ENCODE measurements around the gene SRPRA. TPM values are rescaled to one million over a fixed set of nuclear protein-coding genes. Genes with fewer than 3 reads are reported as not detected.

Gene SRPRA
- total RNA-seq, 2 donors from 2014 or later: 120 to 191 TPM

DNA sequence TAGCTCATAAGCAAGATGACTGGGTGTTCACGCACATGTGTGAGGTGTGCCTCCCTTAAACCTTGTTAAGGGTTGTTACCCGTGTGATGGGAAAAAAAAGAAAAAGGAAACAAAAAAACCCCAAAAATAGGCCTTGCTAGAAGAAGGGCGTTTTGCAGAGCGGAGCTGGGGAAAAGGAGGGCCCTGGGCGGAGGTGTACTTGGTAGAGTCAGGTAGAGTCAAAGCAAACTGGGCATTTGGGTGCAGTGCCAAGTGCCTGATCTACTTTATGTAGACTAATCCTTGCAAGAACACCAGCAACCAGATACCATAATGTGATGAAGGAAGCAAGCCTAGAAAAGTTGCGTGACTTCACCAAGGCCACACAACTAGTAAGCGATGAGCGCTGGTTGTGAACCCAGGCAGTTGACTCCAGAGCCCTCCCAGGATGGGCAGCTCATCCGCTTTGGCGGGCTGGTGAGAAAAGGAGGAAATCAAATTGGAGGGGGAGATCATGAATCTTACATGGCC, 13.0 kb upstream of the SRPRA start:
- TF ChIP-seq, protein P1, sequence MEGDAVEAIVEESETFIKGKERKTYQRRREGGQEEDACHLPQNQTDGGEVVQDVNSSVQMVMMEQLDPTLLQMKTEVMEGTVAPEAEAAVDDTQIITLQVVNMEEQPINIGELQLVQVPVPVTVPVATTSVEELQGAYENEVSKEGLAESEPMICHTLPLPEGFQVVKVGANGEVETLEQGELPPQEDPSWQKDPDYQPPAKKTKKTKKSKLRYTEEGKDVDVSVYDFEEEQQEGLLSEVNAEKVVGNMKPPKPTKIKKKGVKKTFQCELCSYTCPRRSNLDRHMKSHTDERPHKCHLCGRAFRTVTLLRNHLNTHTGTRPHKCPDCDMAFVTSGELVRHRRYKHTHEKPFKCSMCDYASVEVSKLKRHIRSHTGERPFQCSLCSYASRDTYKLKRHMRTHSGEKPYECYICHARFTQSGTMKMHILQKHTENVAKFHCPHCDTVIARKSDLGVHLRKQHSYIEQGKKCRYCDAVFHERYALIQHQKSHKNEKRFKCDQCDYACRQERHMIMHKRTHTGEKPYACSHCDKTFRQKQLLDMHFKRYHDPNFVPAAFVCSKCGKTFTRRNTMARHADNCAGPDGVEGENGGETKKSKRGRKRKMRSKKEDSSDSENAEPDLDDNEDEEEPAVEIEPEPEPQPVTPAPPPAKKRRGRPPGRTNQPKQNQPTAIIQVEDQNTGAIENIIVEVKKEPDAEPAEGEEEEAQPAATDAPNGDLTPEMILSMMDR (IDR thresholded peaks at IDR 0.05): no peak
- no peak for TF ChIP-seq POLR2A (IDR thresholded peaks at IDR 0.05)
- Histone ChIP-seq H3K4me1 (peaks cover 26% of the 10 kb centered on the region), H3K27me3 (no peaks in the 10 kb centered on the region), H3K9me3 (no peaks in the 10 kb centered on the region), H3K4me3 (no peak overlapping the region), H3K27ac (peak overlapping the region in 3 of 4 donors; percentile 84 to 94 (median 88)), H3K36me3 (replicated peaks in 1 of 2; ENCODE audit: insufficient read depth in 1 of 2, low read depth in 2 of 2) (no peaks in the 10 kb centered on the region)
- no peak for DNase-seq
- 84 to 90% methylated on average over 10 of the region's 10 CpGs for WGBS, 2 donors
- intact Hi-C loops (cut with DNase I): no loop called here
- ATAC-seq: no peak

DNA sequence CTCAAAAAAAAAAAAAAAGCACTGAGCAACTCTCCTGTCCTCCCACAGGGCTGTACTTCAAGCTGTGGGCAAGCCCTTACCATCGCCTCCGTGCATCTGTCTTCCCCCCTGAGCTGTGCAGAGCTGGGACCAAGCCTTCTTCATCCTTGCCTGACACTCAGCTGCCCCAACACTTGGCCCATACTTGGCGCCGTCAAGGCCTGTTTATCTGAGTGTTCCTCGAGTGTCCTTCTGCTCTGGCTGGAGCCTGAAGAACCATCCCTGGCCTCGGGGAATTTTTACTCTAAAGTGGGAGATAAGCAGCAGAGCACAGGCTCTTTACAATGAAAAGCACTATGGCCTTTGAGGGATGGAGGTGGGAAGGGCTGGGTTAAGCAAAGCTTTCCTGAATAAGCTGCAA, 12.6 kb upstream of the SRPRA start:
- Histone ChIP-seq H3K36me3 (replicated peaks in 1 of 2; ENCODE audit: insufficient read depth in 1 of 2, low read depth in 2 of 2) (no peaks in the 10 kb centered on the region), H3K27me3 (no peaks in the 10 kb centered on the region), H3K4me1 (peaks cover 26% of the 10 kb centered on the region), H3K27ac (no peak overlapping the region), H3K4me3 (no peak overlapping the region), H3K9me3 (no peaks in the 10 kb centered on the region)
- 77 to 87% methylated on average over 6 of the region's 6 CpGs for WGBS, 2 donors
- TF ChIP-seq, protein P1 (IDR thresholded peaks at IDR 0.05): no peak
- no peak for TF ChIP-seq POLR2A (IDR thresholded peaks at IDR 0.05)
- DNase-seq (no peak), ATAC-seq (no peak)
- intact Hi-C loops (cut with DNase I): no loop called here

- no peaks in the 10 kb centered on the region for H3K9me3 ChIP-seq
- ATAC-seq: no peak
- no peaks in the 10 kb centered on the region for H3K27me3 ChIP-seq
- WGBS, 2 donors: 71 to 78% methylated on average over 5 of the region's 5 CpGs
- H3K27ac ChIP-seq: no peak overlapping the region
- no peak for DNase-seq
- no peaks in the 10 kb centered on the region for H3K36me3 ChIP-seq (replicated peaks in 1 of 2; ENCODE audit: insufficient read depth in 1 of 2, low read depth in 2 of 2)
- intact Hi-C loops (cut with DNase I): no loop called here
- peaks cover 26% of the 10 kb centered on the region for H3K4me1 ChIP-seq
- no peak overlapping the region for H3K4me3 ChIP-seq
- TF ChIP-seq POLR2A (IDR thresholded peaks at IDR 0.05): no peak
- TF ChIP-seq, protein P1 (IDR thresholded peaks at IDR 0.05): no peak
These were observed 11.9 kb upstream of the SRPRA start for GRCh38 chr11:126280595-126280994.

DNA sequence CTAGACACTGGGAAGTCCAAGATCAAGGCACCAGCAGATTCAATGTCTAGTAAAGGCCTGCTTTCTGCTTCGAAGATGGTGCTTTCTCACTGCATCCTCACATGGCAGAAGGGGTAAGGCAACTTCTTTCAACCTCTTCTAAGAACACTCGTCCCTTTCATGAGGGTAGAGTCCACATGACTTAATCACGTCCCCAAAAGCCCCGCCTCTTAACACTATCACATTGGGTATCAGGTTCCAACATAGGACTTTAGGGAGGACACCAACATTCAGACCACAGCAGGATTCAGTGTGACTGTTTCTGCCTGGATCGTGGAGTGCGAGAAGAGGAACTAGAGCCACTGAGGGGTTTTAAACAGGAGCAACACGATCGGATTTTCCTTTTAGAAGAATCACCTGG, 10.5 kb upstream of the SRPRA start:
- WGBS, 2 donors: 73 to 80% methylated on average over 8 of the region's 8 CpGs
- no peaks in the 10 kb centered on the region for H3K36me3 ChIP-seq (replicated peaks in 1 of 2; ENCODE audit: insufficient read depth in 1 of 2, low read depth in 2 of 2)

GRCh38 chr11:126277780-126278179, 9.1 kb upstream of the SRPRA start:
- intact Hi-C loops (cut with DNase I): no loop called here
- Histone ChIP-seq H3K36me3 (replicated peaks in 1 of 2; ENCODE audit: insufficient read depth in 1 of 2, low read depth in 2 of 2) (no peaks in the 10 kb centered on the region), H3K9me3 (no peaks in the 10 kb centered on the region), H3K27ac (no peak overlapping the region), H3K4me3 (no peak overlapping the region), H3K4me1 (peaks cover 9% of the 10 kb centered on the region), H3K27me3 (no peaks in the 10 kb centered on the region)
- DNase-seq: no peak
- 60 to 71% methylated on average over 2 to 4 of the region's 4 CpGs for WGBS, 2 donors
- no peak for ATAC-seq
- TF ChIP-seq, protein P1 (IDR thresholded peaks at IDR 0.05): no peak
- no peak for TF ChIP-seq POLR2A (IDR thresholded peaks at IDR 0.05)

More for the DNA sequence above, 10.5 kb upstream of the SRPRA start:
- H3K27me3 ChIP-seq: no peaks in the 10 kb centered on the region
- TF ChIP-seq, protein P1 (IDR thresholded peaks at IDR 0.05): no peak
- TF ChIP-seq POLR2A (IDR thresholded peaks at IDR 0.05): no peak
- intact Hi-C loops (cut with DNase I): no loop called here
- ATAC-seq: no peak
- no peak for DNase-seq
- H3K4me1 ChIP-seq: peaks cover 18% of the 10 kb centered on the region
- no peak overlapping the region for H3K27ac ChIP-seq
- H3K9me3 ChIP-seq: no peaks in the 10 kb centered on the region
- H3K4me3 ChIP-seq: no peak overlapping the region
